ENCODE data around the gene JPH4. TPM values are rescaled to one million over a fixed set of nuclear protein-coding genes. Genes with fewer than 3 reads are reported as not detected.

JPH4 gene
- total RNA-seq, 1 donor from 2014 or later = not detected

DNA sequence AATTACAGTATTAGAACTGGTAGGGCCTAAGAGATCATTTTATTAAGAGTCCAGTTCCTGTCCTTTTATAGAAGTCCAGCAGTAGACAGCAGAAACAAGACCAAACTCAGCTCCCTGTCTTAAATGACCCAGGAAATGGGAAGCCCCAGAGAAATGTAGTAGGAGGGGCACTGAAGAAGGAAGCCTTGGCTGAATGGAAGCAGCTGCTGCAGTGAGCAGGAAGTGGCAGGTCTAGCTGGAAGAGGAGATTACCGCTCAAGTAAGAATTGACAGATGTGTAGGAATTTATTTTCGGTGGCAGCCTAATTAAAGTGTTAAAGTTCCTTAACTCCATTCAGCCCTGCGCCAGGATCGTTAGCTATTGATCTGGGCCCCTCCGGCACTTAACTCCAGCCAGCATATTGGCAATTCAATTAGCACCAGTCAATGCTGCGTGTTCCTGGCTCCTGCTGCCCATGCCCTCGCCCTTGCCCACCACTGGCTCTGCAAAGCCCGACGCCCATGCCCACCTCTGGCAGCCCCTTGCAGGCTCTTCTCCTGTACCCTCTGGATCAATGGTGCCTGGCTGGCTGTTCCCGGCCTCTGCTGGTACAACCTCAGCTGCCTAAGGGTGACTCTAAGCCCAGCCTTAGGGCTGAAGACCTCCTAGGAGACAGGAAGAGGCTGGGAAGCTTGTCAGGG, 48.1 kb downstream of the JPH4 start:
- DNase-seq (ENCODE audit: low read depth, low spot score) = no peak

DNA sequence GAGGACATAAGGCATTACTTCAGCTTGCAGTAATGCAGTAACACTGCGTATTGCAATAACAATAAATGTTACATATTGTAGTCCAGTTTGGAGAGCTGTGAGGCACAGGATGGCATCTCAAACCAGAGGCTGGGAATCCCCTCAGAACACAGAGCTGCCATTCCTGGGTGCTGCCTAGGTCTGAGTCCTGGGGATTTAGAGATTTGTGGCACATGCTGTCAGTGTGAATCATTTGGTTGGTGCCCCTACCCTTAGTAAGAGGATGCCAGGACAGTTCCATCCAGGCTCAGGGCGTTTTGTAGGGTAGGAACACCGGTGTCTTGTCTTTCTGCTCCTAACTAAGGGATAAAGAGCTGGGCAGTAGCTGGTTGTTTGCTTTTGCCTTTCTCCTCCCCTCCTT, 49.6 kb downstream of the JPH4 start:
- no peak for DNase-seq (ENCODE audit: low read depth, low spot score)

DNA sequence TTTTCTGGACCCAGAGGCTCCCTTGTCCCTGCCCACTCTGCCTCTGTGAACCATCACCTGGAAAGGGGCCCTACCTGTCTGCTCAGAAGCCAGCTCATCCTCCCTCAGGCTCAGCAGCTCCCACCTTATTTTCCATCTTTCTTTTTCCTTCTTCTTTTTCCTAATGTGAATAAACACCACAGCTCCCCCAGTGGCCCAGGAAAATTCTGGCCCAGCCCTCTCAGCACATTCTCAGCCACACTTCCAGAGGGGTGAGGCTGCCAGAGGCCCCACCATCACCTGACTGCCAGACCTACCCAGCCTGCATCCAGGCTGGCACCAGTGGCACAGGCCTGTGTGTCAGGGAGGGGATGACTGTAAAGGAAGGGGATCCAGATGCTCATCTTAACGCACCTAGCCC, 50.0 kb downstream of the JPH4 start:
- DNase-seq (ENCODE audit: low read depth, low spot score) = no peak

DNA sequence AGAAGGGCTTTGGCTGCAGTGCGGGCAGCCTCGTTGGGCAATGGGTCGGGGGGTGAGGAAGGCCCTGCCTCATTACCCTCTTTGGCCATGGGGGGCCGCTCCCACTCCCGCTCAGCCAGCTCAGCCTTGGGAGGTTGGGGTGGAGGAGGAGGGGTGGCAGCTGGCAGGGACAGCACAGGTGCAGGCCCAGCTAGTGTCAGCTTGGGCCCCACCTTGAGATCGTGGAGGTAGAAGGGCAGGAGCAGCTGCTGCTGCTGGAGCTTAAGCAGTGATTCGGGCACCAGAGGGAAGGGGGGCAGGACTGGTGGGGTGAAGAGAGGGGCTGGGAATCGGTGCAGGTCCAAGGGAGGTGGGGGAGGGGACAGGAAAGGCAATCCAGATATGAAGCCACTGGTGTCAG, 53.0 kb downstream of the JPH4 start:
- DNase-seq (ENCODE audit: low read depth, low spot score) = no peak

DNA sequence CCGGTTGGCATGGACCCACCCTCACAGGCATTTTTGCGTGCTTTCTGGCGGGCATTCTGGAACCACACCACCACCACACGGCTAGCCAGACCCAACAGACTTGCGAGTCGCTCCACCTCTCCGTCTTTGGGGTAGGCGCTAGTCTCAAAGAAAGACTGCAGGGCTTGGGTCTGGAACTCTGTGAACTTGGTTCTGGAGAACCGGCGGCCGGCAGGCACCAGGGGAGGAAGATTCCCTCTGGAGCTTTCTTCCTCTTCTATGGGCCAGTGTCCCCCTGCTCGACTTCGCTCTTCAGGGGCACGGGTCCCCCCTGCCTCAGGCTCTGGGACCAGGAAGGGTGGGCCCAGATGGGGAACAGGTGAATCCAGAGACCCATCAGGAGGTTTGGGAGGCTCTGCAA, 53.6 kb downstream of the JPH4 start:
- DNase-seq (ENCODE audit: low read depth, low spot score) = no peak

DNA sequence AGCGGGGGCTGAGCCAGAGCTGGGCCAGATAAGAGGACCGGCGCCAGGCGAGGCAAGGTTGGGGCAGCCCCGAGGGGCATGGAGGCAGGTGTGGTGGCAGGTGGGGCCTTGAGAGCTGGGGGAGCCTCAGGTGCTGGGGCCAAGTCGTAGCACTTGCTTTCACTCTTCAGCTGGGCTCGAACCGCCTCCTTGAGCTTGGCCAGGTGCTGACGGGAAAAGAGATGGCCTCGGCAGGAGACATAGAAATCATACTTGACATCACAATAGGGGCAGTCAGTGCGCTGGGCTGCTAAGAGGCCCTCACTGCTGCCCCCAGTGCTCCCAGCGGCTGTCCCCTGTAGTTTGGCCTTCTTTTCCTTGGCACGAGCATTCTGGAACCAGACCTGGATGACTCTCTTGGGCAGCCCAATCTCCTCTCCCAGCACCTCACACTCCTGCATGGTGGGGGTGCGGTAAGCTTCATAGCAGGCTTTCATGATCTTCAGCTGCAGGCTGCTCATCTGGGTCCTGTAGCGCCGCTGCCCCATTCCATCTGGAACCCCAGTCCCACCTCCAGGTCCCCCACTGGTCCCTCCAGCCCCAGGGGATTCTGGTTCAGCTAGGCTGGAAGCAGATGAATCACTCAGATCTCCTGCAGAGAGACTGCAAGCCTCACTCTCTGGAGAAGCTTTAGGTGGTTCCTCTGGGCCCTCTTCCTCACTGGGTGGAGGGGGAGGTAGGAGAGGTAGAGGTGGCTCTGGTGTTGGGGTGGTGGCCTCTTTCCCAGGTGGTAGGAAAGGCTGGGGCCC, 55.2 kb downstream of the JPH4 start:
- DNase-seq (ENCODE audit: low read depth, low spot score) = no peak

DNA sequence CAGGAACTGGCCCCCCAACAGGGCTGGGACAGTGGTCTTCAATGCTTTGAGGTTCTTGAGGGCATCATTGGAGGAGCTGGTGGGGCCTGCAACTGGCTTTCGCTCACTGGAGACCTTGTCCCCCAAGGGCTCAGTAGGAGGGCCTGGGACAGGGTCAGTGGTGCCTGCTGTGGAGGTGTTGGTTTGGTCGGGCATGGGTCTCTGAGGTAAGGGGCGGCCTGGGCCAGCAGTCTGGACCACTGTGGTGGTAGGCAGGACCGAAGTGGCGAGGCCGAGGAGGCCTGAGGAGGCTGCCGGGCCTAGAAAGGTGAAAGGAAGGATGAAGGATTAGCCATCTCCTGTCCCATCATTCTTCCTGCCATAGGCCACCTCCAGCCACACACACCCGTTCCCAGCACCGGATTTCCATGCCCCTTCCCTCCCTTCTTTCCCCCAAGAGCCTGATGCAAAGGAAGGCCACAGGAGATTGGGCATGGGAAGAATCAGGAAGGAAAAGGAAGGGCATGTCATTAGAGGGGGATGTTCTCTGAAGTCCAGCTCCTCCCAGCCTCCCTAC, 55.9 kb downstream of the JPH4 start:
- DNase-seq (ENCODE audit: low read depth, low spot score) = no peak

DNA sequence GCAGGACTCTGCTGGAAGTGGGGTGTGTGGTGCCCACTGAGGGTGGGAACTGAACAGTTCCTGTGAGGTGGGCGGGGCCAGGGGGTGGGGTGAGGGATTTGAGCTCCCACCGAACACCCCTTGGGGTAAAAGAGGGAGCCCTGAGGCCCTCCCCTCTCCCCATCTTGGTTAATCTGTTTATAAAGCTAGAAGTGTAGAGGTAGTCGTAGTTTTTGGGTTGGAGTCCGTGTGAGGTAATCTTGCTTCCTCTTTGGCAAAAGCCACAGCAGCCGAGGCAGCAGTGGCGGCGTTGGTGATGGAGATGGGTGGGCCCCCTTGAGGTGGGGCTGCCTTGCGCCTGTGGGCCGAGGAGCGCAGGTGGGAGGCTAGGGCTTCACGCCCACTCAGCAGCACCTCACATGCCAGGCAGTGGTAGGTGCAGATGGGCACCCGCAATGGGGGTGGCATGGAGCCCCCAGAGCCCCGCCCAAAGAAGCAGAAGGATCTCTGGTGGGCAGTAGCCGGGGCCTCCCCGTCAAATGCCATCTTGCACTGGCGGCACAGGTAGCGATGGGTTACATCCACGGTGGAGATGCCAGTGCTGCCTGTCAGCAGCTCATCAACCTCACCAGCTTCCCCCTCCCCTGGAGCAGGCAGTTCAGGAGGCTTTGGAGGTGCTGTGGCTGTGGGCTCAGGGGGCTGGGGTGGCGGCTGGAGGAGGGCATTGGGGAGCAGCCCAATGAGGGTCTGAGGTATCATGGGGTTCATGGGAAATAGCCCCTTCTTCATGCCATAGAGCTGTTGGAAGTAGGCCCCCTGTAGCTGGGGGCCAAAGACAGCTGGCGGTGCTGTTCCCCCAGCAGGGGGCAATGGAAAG, 56.6 kb downstream of the JPH4 start:
- DNase-seq (ENCODE audit: low read depth, low spot score) = no peak

DNA sequence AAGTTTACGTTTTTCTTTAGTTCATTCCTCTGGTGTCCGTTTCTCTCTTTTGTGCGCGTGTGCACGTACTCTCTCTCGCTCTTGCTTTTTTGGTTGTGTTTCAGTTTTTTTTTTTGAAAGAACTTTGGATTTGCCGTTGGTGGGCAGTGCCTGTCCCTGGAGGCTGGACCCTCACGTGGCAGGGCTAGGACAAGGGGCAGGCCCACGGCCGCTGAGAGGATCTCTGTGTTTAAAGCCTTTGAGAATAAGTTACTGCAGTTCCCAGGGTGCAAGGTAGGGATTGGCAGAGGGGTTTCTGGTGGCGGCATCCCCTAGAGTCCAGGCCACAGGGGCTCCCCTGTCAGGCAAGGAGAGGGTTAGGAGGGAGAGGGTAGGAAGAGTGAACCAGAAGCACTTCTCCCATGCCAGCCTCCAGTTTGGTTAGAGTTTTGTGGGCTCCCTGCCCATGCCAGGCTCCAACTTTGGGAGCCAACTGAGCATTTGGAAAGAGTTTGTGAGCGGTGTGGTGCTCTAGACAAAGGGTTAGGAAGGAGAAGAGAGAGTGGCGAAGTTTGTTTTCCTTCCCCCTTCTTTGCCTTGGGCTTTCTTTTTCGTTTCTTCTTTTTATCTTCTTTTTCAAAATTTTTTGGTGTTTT, 57.6 kb downstream of the JPH4 start:
- no peak for DNase-seq (ENCODE audit: low read depth, low spot score)

DNA sequence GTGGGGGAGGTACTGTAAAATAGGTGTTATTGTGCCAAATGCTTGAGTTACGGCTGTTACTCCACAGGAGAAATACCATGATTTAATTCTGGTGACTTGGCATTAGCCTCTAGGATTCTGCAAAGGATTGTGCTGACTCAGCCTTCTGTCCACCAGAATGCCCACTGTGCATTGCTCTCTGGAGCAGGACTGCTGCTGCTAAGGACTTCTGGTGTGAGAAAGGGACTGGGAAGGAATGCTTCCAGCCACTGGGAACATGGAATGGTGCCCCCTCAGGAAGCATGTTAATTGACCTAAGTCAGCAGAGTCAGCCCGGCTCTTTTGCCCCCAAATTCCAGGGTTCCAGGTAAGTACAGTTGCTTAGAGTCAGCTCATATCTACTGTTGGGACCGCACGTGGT, 59.9 kb downstream of the JPH4 start:
- no peak for DNase-seq (ENCODE audit: low read depth, low spot score)

Other genes starting within 250 kb of the JPH4 start
- gene SLC22A17, start 225.9 kb downstream of the JPH4 start, total RNA-seq = 0.99 and 5.7 TPM in 2 replicates
- gene EFS, start 213.6 kb downstream of the JPH4 start, total RNA-seq = not detected in 2 replicates
- not detected in 2 replicates for gene IL25, start 206.0 kb downstream of the JPH4 start, total RNA-seq
- gene CMTM5, start 201.7 kb downstream of the JPH4 start, total RNA-seq = not detected in 2 replicates
- not detected in 2 replicates for gene MYH6, start 170.5 kb downstream of the JPH4 start, total RNA-seq
- gene MYH7, start 143.1 kb downstream of the JPH4 start, total RNA-seq = not detected in 2 replicates
- gene NGDN, start 109.1 kb downstream of the JPH4 start, total RNA-seq = 51.7 and 58.2 TPM in 2 replicates
- gene ZFHX2, start 27.0 kb downstream of the JPH4 start, total RNA-seq = 0.26 and 0.49 TPM in 2 replicates
- gene THTPA, start 22.5 kb downstream of the JPH4 start, total RNA-seq = 12.2 and 15.7 TPM in 2 replicates
- gene AP1G2, start 11.0 kb downstream of the JPH4 start, total RNA-seq = 6.7 and 6.8 TPM in 2 replicates
- 0.07 and 0.21 TPM in 2 replicates for gene DHRS2, start 57.6 kb upstream of the JPH4 start, total RNA-seq